Skin epidermis (tissue), 12 donors: ENCODE measurements around the gene DNMT3B.
"Not testable (repeated sequence)": the region's sequence is repeated elsewhere in the genome, so short reads cannot be mapped to it uniquely, and the experiment has no call there.

Experiments
- H3K27ac ChIP-seq, 21 experiments: fragments of 200-600 bp; sonication (generic) in 11 of 21; one replicate each; pipeline ENCODE4 v1.5.0; 2020; ENCODE audit warnings: mild to moderate bottlenecking in 3 of 21, inconsistent platforms in 2 of 21, moderate library complexity in 2 of 21
- H3K4me3 ChIP-seq, 7 experiments: fragments of 200-600 bp; sonication (generic) in 2 of 7; one replicate each; pipeline ENCODE4 v1.5.0; 2020; ENCODE audit warnings: inconsistent platforms in 2 of 7, mild to moderate bottlenecking in 2 of 7, moderate library complexity in 1 of 7

Gene DNMT3B

DNA sequence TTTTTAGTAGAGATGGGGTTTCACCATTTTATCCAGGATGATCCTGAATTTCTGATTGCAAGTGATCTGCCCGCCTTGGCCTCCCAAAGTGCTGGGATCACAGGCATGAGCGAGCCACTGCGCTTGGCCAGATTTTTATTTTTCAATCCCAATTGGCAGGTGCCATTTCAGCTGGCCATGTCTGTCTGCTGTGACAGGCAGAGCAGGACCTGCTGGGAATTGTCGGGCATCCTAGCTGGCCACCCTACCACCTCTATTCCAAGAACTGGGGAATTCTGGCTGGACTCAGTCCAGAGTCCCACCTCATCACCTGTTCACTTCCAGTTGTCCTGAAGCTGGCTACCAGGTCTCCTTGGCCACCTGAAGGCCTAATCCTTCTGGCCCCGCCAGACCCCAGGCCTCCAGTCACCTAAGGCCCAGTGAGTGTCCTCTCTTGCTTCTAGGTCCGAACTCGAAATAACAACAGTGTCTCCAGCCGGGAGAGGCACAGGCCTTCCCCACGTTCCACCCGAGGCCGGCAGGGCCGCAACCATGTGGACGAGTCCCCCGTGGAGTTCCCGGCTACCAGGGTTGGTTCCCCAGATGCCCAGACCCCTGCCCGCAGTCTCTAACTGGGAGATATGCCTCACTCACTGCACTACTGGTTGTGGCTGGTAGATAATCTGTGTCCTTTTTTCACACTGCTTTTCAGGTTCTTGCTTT is 24.0 kb downstream of the DNMT3B start:
- Histone ChIP-seq H3K4me3 (no peak overlapping the region), H3K27ac (no peak overlapping the region)

DNA sequence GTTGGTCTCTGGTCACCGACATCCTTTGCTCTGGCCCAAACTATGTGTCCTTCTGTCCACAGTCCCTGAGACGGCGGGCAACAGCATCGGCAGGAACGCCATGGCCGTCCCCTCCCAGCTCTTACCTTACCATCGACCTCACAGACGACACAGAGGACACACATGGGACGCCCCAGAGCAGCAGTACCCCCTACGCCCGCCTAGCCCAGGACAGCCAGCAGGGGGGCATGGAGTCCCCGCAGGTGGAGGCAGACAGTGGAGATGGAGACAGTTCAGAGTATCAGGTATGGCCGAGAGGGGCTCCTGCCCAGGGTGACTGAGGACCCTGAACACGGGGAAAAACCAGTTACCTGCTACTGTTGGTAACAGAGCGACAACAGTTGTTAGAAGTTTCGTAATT is 25.0 kb downstream of the DNMT3B start:
- Histone ChIP-seq H3K4me3 (no peak overlapping the region), H3K27ac (no peak overlapping the region)

DNA sequence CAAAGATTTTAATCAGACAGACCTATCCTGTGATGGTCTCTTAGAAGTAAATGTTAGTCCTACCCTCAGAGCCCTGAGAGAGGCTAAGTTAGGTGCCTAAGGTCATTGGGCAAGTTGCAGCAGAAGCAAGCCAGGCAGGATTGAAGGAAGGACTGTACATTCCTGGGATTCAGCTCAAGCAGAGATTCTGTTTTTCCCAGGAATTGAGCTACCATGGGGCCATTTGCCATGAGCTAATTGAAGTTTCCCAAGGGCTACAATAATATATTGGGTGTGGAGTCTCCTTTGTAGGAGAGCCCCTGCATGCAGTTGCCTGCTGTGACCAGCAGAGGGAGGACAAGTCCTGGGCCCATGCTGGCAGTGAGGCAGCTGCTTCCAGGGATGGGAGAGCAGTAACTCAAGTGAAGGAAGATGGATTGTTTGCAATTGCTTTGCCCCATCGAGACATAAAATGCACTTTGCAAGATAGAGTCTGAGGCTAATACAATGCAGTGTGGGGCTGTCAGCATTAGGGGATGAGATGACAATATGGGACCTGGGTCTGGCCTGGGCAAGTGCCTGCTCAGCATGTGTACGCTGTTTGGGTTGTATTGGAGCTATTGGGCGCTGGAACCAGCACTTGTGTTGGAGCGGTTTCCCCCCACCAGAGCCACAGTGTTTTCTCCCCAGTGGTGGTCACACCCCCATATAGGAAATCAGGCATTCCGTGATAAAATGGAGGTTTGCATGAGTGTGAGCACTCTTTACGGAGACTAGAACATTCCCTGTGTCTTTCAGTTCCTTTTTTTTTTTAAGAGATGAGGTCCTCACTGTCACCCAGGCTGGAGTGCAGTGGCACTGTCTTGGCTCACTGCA is 27.9 kb downstream of the DNMT3B start:
- Histone ChIP-seq H3K4me3 (no peak overlapping the region), H3K27ac (no peak overlapping the region)

DNA sequence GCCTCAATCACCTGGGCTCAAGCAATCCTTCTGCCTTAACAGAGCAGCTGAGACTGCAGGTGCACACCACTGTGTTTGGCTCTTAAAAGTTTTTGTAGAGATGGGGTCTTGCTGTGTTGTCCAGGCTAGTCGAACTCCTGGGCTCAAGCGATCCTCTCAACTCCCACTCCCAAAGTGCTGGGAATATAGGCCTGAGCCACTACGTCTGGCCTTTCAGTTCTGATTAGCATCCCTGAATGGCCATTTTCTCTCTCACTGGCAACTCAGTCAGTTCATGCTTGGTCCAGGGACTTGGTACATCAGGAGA is 28.5 kb downstream of the DNMT3B start:
- Histone ChIP-seq H3K27ac (no peak overlapping the region), H3K4me3 (no peak overlapping the region)

DNA sequence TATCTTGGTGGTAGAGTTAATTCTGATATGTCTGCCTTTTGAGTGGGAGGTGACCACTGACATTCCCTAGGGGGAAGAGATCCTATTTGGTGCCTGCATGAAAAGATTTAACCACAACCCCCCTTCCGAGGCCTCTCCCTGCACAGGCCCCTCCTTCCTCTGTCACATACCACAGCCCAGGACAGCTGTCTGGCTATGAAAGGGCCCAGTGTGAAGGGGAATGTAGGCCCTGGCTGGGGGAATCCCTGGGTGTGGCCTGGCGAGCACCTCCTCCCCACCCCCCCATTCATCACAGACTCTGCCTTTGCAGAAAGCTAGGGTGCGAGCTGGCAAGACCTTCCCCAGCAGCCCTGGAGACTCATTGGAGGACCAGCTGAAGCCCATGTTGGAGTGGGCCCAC is 30.1 kb downstream of the DNMT3B start:
- Histone ChIP-seq H3K27ac (peak overlapping the region in 2 of 21 experiments; percentile 24 to 55), H3K4me3 (no peak overlapping the region)

DNA sequence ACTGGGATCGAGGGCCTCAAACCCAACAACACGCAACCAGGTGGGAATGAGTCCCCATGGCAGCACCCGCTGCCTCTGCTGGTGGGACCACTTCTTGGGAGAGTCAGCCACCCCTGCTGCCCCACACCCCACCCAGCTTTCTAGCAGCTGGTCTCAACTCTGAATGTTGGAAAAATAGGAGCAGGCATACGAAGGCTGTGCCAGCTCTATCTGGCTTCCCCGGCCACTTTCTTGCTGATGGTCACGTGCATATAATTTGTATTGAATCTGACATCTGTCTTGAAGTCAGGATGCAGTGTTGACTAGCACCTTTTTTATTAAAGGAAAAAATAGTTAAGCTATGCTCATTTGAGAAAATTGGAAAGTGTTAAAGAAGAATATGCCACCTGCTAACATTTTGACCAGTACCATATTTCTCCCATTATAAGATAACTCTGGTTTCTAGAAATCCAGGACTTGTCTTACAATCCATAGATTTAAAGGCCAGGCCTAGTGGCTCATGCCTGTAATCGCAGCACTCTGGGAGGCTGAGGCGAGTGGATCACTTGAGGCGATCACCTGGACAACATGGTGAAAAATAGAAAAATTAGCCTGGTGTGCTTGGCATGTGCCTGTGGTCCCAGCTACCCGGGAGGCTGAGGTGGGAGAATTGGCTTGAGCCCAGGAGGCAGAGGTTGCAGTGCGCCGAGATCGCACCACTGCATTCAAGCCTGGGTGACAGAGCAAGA is 30.7 kb downstream of the DNMT3B start:
- Histone ChIP-seq H3K27ac (peak overlapping the region in 2 of 21 experiments; percentile 24 to 55), H3K4me3 (no peak overlapping the region)

DNA sequence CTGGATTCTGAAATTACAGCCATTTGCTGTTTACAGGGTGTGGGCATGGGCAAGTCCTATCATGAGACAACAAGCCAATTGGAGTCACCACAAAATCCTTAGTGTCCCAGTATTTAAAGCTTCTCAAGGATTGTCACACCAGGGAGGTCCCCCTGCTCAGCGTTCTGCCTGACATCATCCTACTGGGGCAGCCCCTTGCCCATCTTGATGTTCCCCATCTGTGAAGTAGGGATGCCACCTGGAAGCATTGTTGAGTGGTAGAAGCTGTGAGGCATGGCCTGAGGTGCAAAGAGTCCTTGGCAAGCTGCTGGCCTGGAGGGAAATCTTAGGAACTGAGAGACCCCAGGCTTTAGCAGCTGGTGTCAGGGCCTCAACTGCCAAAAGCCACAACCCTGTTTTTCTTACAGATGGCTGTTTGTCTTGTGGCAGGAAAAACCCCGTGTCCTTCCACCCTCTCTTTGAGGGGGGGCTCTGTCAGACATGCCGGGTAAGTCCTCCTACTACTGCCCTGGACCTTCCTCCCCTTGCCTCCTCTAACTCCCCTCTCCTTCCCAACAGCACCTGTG is 34.3 kb downstream of the DNMT3B start:
- Histone ChIP-seq H3K4me3 (no peak overlapping the region), H3K27ac (peak overlapping the region in 6 of 21 experiments; percentile 4 to 62 (median 31))

DNA sequence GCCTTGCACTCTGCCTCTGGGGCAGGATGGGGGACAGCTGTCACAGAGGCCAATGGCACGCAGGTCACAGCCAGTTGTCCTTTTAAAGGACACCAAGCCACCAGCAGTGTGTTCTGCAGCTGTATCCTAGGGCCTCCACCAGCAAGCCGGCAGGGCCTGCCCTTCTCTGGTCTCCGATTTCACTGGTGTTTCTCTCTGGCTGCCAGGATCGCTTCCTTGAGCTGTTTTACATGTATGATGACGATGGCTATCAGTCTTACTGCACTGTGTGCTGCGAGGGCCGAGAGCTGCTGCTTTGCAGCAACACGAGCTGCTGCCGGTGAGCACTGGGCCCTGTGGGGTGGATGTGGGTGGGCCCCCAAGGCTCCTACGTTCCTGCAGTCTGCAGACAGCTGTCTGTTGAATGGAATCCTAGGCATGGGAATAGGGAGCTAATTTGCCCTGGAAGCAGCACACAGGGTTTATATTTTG is 34.8 kb downstream of the DNMT3B start:
- peak overlapping the region in 5 of 21 experiments; percentile 4 to 62 (median 33) for H3K27ac ChIP-seq
- H3K4me3 ChIP-seq: no peak overlapping the region

DNA sequence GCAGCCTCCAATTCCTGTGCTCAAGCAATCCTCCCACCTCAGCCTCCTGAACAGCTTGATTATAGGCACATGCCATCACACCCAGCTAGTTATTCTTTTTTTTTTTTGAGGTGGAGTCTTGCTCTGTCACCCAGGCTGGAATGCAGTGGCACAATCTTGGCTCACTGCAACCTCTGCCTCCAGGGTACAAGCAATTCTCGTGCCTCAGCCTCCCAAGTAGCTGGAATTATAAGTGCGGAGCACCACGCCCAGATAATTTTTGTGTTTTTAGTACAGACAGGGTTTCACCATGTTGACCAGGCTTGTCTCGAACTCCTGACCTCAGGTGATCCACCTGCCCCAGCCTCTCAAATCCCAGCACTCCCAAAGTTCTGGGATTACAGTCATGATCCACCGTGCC is 35.4 kb downstream of the DNMT3B start:
- not testable (repeated sequence) for H3K4me3 ChIP-seq, H3K27ac ChIP-seq

DNA sequence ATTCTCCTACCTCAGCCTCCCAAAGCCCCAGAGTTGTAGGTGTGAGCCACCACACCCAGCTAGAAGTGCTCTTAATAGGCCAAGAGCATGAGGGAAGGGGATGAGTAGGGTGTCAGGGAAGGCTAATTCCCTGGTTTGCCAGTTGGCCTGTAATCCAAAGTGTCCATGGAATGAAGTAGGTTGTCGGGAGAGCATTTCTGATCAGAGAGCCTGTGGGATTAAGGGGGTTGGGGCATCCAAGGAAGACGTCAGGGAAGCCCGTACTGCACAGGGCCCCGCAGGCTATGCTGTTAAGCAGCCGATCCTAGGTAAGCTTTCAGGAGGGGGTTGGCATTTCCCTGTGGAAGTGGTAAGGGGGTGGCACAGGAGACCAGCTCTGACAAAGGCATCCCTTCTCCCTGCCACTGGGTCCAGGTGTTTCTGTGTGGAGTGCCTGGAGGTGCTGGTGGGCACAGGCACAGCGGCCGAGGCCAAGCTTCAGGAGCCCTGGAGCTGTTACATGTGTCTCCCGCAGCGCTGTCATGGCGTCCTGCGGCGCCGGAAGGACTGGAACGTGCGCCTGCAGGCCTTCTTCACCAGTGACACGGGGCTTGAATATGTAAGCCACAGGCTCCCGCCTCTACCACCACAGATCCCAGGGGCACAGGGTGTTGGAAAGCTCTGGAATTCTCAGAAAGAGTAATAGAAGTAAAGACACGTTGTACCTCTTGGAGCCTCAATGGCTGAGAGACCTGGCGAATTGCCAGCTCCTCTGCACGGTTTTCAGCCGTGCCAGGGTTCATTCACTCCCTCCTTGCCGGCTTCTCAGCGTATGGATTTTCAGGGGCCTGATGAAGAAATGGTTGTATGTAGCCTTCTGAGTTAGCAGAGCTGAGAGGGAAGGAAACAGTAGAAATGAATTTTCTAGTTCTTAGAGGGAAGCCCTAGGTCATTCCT is 36.1 kb downstream of the DNMT3B start:
- no peak overlapping the region for H3K4me3 ChIP-seq
- H3K27ac ChIP-seq: no peak overlapping the region

DNA sequence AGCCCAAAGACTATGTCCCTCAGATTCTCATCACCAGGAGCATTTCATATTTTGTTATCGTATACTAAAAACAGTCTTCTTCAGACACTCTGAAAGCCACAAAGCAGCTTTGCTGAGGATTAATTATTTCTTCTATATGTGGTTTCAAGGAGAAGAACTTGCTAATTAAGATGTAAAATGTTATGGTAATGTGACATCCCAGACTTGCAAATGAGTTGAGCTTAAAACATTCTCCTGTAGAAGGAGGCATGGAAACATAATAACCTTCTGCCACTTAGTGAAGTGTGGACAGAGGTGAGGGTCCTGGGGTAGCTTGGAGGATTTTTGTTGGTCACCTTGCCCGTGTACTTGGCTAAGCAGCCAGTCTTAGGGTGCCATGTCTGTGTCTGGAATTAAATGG is 40.9 kb downstream of the DNMT3B start:
- no peak overlapping the region for H3K4me3 ChIP-seq
- no peak overlapping the region for H3K27ac ChIP-seq

DNA sequence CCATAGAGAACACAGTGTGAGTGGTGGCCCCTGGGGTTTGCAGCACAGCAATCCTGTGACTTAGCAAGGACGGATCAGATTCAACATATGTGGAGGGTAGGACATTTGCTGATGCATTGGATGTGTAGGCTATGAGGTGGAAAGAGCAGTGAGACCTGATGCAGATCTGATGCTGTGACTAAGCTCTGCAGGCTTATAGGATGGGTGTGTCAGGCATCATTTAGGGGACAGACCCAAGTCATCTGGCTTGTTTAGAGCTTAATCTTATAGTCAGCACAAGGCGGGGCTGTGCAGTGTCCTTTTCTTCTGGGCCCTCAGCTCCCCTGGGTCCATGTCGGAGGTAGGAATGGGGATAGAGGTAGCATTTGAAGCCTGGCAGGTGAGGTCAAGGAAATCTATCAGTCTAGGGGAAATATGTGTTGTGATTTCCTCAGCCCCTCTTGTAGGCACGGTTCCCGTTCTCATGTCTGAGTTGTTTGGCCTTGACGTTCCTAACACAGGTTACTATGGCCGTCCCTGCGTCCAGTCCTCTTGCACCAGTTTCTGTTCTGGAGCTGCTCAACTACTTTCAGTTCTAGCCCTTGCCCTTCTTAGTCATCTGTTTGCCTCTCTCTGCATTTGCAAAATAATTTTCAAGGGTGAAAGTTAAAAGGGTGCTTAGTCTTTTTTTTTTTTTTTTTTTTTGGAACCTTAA is 42.0 kb downstream of the DNMT3B start:
- H3K27ac ChIP-seq: peak overlapping the region in 1 of 21 experiments; percentile 9
- no peak overlapping the region for H3K4me3 ChIP-seq

DNA sequence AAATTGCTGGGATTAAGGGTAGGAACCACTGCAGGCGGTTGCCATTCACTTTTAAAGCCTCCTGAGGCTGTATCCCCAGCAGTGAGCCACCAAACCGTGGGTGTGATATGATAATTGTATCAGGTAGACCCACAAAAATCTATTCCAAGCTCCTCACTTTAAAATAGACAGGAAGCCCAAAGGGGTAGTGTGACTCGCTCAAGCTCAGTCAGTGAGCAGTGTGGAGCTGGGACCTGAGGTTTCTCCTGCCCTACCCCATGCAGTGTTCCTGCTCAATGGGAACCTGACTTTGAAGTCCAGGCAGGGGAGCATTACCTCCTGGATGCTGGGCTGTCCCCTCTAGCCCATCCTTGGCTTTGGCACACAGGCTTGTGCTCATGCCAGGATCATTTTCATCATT is 42.6 kb downstream of the DNMT3B start:
- Histone ChIP-seq H3K27ac (no peak overlapping the region), H3K4me3 (no peak overlapping the region)

DNA sequence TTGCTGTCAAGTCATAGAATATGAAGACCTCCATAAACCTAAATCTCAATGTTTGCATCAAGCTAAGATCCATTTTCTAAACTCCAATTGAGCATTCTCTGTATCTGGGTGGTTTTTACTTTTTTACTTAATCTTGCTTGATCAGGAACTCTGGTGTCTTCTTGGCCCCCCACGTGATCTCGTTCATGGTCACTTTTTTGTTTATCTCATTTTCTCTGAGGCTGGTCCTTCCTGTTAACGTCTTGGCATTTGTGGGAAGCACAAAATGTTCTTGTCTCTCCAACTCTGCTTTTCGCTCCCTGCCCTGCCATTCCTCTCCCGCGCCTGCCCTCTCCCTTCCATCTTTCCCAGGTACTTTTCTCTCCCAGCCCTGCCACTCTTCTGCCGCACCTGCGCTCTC is 43.5 kb downstream of the DNMT3B start:
- Histone ChIP-seq H3K4me3 (no peak overlapping the region), H3K27ac (peak overlapping the region in 3 of 21 experiments; percentile 20 to 66 (median 47))

DNA sequence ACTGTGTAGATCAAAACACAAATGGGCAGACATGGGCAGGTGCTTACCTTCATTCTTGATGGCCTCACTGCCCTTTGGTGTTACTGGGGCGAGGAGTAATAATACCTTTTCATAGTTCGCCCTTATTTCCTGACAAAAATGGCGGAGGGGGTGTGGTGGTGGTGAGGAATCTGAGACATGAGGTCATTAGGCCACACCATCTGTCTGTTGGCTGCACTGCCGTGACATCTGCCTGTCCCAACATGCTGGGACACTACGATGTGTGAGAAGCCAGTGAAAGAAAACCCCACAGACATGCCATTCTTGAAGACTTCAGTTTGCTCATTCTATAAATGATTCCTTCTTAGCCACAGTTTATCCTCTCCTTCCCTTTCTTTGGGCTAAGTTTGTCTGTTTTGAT is 44.2 kb downstream of the DNMT3B start:
- H3K27ac ChIP-seq: peak overlapping the region in 5 of 21 experiments; percentile 14 to 66 (median 30)
- no peak overlapping the region for H3K4me3 ChIP-seq

DNA sequence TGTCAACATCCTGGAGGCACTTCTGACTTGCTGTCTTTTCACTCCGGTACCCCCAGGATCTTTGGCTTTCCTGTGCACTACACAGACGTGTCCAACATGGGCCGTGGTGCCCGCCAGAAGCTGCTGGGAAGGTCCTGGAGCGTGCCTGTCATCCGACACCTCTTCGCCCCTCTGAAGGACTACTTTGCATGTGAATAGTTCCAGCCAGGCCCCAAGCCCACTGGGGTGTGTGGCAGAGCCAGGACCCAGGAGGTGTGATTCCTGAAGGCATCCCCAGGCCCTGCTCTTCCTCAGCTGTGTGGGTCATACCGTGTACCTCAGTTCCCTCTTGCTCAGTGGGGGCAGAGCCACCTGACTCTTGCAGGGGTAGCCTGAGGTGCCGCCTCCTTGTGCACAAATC is 45.5 kb downstream of the DNMT3B start:
- Histone ChIP-seq H3K4me3 (no peak overlapping the region), H3K27ac (no peak overlapping the region)

DNA sequence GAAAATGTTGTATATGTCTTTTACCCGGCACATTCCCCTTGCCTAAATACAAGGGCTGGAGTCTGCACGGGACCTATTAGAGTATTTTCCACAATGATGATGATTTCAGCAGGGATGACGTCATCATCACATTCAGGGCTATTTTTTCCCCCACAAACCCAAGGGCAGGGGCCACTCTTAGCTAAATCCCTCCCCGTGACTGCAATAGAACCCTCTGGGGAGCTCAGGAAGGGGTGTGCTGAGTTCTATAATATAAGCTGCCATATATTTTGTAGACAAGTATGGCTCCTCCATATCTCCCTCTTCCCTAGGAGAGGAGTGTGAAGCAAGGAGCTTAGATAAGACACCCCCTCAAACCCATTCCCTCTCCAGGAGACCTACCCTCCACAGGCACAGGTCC is 46.3 kb downstream of the DNMT3B start:
- no peak overlapping the region for H3K4me3 ChIP-seq
- no peak overlapping the region for H3K27ac ChIP-seq

DNA sequence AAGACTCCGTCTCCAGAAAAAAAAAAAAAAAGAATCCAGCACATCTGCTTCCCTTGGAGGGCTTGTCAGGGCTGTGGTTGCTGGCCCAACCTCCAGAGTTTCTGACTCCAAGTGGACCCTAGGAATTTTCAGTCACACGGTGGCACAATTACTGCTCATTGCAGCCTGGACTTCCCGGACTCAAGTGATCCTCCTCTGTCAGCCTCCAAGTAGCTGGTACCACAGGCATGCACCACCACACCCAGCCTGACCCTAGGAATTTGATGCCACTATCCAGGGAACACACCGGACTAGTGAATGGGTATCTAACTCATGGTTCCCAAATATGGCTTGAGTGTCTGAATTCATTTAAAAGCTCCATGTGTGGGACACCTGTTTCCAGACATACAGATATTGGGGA is 47.7 kb downstream of the DNMT3B start:
- Histone ChIP-seq H3K27ac (no peak overlapping the region), H3K4me3 (no peak overlapping the region)

DNA sequence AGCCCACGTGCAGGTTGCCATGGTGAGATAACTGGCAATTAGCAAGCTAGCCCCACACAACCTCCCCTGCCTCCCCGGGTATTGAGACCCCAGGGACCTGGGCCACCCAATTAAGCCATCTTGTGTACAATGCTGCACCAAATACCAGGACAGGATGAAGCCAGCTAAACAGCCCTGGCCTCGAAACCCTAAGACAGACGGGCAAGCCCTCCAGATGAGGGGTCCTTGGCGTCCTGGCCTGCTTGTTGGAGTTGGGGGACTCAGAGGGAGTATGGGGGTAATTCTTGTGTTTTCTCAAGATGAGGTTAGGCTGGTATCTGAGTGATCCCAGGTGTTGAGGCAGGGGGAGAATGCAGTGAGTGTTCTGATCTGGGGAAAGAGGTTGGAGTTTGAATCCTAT is 48.8 kb downstream of the DNMT3B start:
- no peak overlapping the region for H3K4me3 ChIP-seq
- no peak overlapping the region for H3K27ac ChIP-seq
